ENCODE measurements around the gene FDX2.
"Not testable (repeated sequence)": the region's sequence is repeated elsewhere in the genome, so short reads cannot be mapped to it uniquely, and the experiment has no call there.

The FDX2 gene

GRCh38 chr19:10283301-10284064 lies 32.3 kb downstream of the FDX2 start:
- no peak overlapping the region for H3K4ac ChIP-seq (ENCODE audit: low read depth in 1 of 2, low read length in 2 of 2)
- no peak overlapping the region for H2BK12ac ChIP-seq (ENCODE audit: low read length in 2 of 2)
- no peak overlapping the region for H4K91ac ChIP-seq (ENCODE audit: low read length)
- H3K9me3 ChIP-seq (ENCODE audit: control insufficient read depth, low read length) = no peaks in the 10 kb centered on the region
- no peak overlapping the region for H2AK5ac ChIP-seq (ENCODE audit: low read length, severe bottlenecking)
- no peak overlapping the region for H3K9ac ChIP-seq (ENCODE audit: low read length)
- no peak overlapping the region for H4K8ac ChIP-seq (ENCODE audit: low read length)
- WGBS = 79% methylated on average over 23 of the region's 23 CpGs
- H2AFZ ChIP-seq (ENCODE audit: low read depth, low read length) = no peak overlapping the region
- no peak overlapping the region for H3K4me3 ChIP-seq (ENCODE audit: insufficient read depth in 1 of 2, low read depth in 1 of 2, low read length in 2 of 2)
- peaks cover 13% of the 10 kb centered on the region for H3K4me1 ChIP-seq (ENCODE audit: control insufficient read depth, insufficient read depth, low read depth, low read length)
- no peak overlapping the region for H2BK120ac ChIP-seq (ENCODE audit: low read depth, low read length)
- H3K23ac ChIP-seq (ENCODE audit: low read length in 2 of 2) = no peak overlapping the region
- DNase-seq = no peak
- H2BK15ac ChIP-seq (ENCODE audit: low read depth, poor library complexity, severe bottlenecking) = no peak overlapping the region
- H3K18ac ChIP-seq (ENCODE audit: low read depth in 1 of 2, low read length in 2 of 2) = no peak overlapping the region
- peaks cover 16 to 27% of the 10 kb centered on the region in 2 experiments for H3K27me3 ChIP-seq (ENCODE audit: control insufficient read depth in 1 of 2, insufficient read depth in 1 of 2, low read length in 2 of 2)
- no peak overlapping the region for H3K14ac ChIP-seq (ENCODE audit: low read length in 2 of 2)
- H3K4me2 ChIP-seq (ENCODE audit: low read length, poor library complexity, severe bottlenecking) = no peak overlapping the region
- H2BK5ac ChIP-seq (ENCODE audit: low read depth, low read length, poor library complexity, severe bottlenecking) = no peak overlapping the region
- no peaks in the 10 kb centered on the region for H3K79me1 ChIP-seq (replicated peaks; ENCODE audit: low read length, poor library complexity, severe bottlenecking)
- H3K36me3 ChIP-seq (ENCODE audit: control insufficient read depth in 1 of 2, insufficient read depth in 2 of 2, low read depth in 1 of 2, low read length in 2 of 2) = peaks cover 25 to 45% of the 10 kb centered on the region in 2 experiments
- no peak overlapping the region for H3K27ac ChIP-seq (ENCODE audit: low read length, poor library complexity, severe bottlenecking)

- not testable (repeated sequence) for H3K9ac ChIP-seq (ENCODE audit: low read length); DNase-seq
Measured at GRCh38 chr19:10282043-10282442, 33.8 kb downstream of the FDX2 start.

GRCh38 chr19:10279737-10280442 lies 35.9 kb downstream of the FDX2 start:
- H4K8ac ChIP-seq (ENCODE audit: low read length) = no peak overlapping the region
- H3K14ac ChIP-seq (ENCODE audit: low read length in 2 of 2) = no peak overlapping the region
- no peak overlapping the region for H2BK120ac ChIP-seq (ENCODE audit: low read depth, low read length)
- WGBS = 89% methylated on average over 5 of the region's 5 CpGs
- H3K79me1 ChIP-seq (replicated peaks; ENCODE audit: low read length, poor library complexity, severe bottlenecking) = no peaks in the 10 kb centered on the region
- H3K4ac ChIP-seq (ENCODE audit: low read depth in 1 of 2, low read length in 2 of 2) = no peak overlapping the region
- H2AK5ac ChIP-seq (ENCODE audit: low read length, severe bottlenecking) = no peak overlapping the region
- no peak overlapping the region for H3K23ac ChIP-seq (ENCODE audit: low read length in 2 of 2)
- no peak overlapping the region for H3K4me3 ChIP-seq (ENCODE audit: insufficient read depth in 1 of 2, low read depth in 1 of 2, low read length in 2 of 2)
- no peak overlapping the region for H2AFZ ChIP-seq (ENCODE audit: low read depth, low read length)
- H3K9me3 ChIP-seq (ENCODE audit: control insufficient read depth, low read length) = no peaks in the 10 kb centered on the region
- no peaks in the 10 kb centered on the region for H3K27me3 ChIP-seq (ENCODE audit: control insufficient read depth in 1 of 2, insufficient read depth in 1 of 2, low read length in 2 of 2)
- no peak overlapping the region for H3K27ac ChIP-seq (ENCODE audit: low read length, poor library complexity, severe bottlenecking)
- H2BK15ac ChIP-seq (ENCODE audit: low read depth, poor library complexity, severe bottlenecking) = no peak overlapping the region
- peaks cover 3% of the 10 kb centered on the region for H3K4me1 ChIP-seq (ENCODE audit: control insufficient read depth, insufficient read depth, low read depth, low read length)
- no peak overlapping the region for H4K91ac ChIP-seq (ENCODE audit: low read length)
- H2BK12ac ChIP-seq (ENCODE audit: low read length in 2 of 2) = no peak overlapping the region
- no peak for DNase-seq
- H3K4me2 ChIP-seq (ENCODE audit: low read length, poor library complexity, severe bottlenecking) = no peak overlapping the region
- no peak overlapping the region for H2BK5ac ChIP-seq (ENCODE audit: low read depth, low read length, poor library complexity, severe bottlenecking)
- no peak overlapping the region for H3K9ac ChIP-seq (ENCODE audit: low read length)
- peaks cover 29 to 44% of the 10 kb centered on the region in 2 experiments for H3K36me3 ChIP-seq (ENCODE audit: control insufficient read depth in 1 of 2, insufficient read depth in 2 of 2, low read depth in 1 of 2, low read length in 2 of 2)
- H3K18ac ChIP-seq (ENCODE audit: low read depth in 1 of 2, low read length in 2 of 2) = no peak overlapping the region

More at GRCh38 chr19:10282043-10282442, 33.8 kb downstream of the FDX2 start:
- not testable (repeated sequence) for H3K4me2 ChIP-seq (ENCODE audit: low read length, poor library complexity, severe bottlenecking); H3K18ac ChIP-seq (ENCODE audit: low read depth in 1 of 2, low read length in 2 of 2); H3K27ac ChIP-seq (ENCODE audit: low read length, poor library complexity, severe bottlenecking); H3K4me3 ChIP-seq (ENCODE audit: insufficient read depth in 1 of 2, low read depth in 1 of 2, low read length in 2 of 2); H3K4me1 ChIP-seq (ENCODE audit: control insufficient read depth, insufficient read depth, low read depth, low read length); H3K79me1 ChIP-seq (replicated peaks; ENCODE audit: low read length, poor library complexity, severe bottlenecking); H2BK5ac ChIP-seq (ENCODE audit: low read depth, low read length, poor library complexity, severe bottlenecking); H3K4ac ChIP-seq (ENCODE audit: low read depth in 1 of 2, low read length in 2 of 2); H4K8ac ChIP-seq (ENCODE audit: low read length); H2AK5ac ChIP-seq (ENCODE audit: low read length, severe bottlenecking); H2AFZ ChIP-seq (ENCODE audit: low read depth, low read length); H2BK120ac ChIP-seq (ENCODE audit: low read depth, low read length); H2BK12ac ChIP-seq (ENCODE audit: low read length in 2 of 2); H2BK15ac ChIP-seq (ENCODE audit: low read depth, poor library complexity, severe bottlenecking); H3K14ac ChIP-seq (ENCODE audit: low read length in 2 of 2); H4K91ac ChIP-seq (ENCODE audit: low read length); H3K23ac ChIP-seq (ENCODE audit: low read length in 2 of 2); H3K9me3 ChIP-seq (ENCODE audit: control insufficient read depth, low read length)
- WGBS = 98% methylated on average over 5 of the region's 5 CpGs
- peaks cover 30 to 52% of the 10 kb centered on the region in 2 experiments for H3K36me3 ChIP-seq (ENCODE audit: control insufficient read depth in 1 of 2, insufficient read depth in 2 of 2, low read depth in 1 of 2, low read length in 2 of 2)
- peaks cover 2 to 13% of the 10 kb centered on the region in 2 experiments for H3K27me3 ChIP-seq (ENCODE audit: control insufficient read depth in 1 of 2, insufficient read depth in 1 of 2, low read length in 2 of 2)

- no peak overlapping the region for H3K4me3 ChIP-seq (ENCODE audit: insufficient read depth in 1 of 2, low read depth in 1 of 2, low read length in 2 of 2)
- H3K14ac ChIP-seq (ENCODE audit: low read length in 2 of 2) = no peak overlapping the region
- no peak overlapping the region for H3K9ac ChIP-seq (ENCODE audit: low read length)
- no peak overlapping the region for H4K91ac ChIP-seq (ENCODE audit: low read length)
- H3K79me1 ChIP-seq (replicated peaks; ENCODE audit: low read length, poor library complexity, severe bottlenecking) = no peaks in the 10 kb centered on the region
- peaks cover 3% of the 10 kb centered on the region for H3K4me1 ChIP-seq (ENCODE audit: control insufficient read depth, insufficient read depth, low read depth, low read length)
- H2BK12ac ChIP-seq (ENCODE audit: low read length in 2 of 2) = no peak overlapping the region
- H3K4ac ChIP-seq (ENCODE audit: low read depth in 1 of 2, low read length in 2 of 2) = no peak overlapping the region
- no peak overlapping the region for H2AFZ ChIP-seq (ENCODE audit: low read depth, low read length)
- no peak overlapping the region for H3K4me2 ChIP-seq (ENCODE audit: low read length, poor library complexity, severe bottlenecking)
- H2BK120ac ChIP-seq (ENCODE audit: low read depth, low read length) = no peak overlapping the region
- no peak overlapping the region for H2AK5ac ChIP-seq (ENCODE audit: low read length, severe bottlenecking)
- WGBS = 98% methylated on average over 1 of the region's 1 CpG
- peaks cover 24 to 40% of the 10 kb centered on the region in 2 experiments for H3K36me3 ChIP-seq (ENCODE audit: control insufficient read depth in 1 of 2, insufficient read depth in 2 of 2, low read depth in 1 of 2, low read length in 2 of 2)
- no peak overlapping the region for H3K23ac ChIP-seq (ENCODE audit: low read length in 2 of 2)
- no peaks in the 10 kb centered on the region for H3K27me3 ChIP-seq (ENCODE audit: control insufficient read depth in 1 of 2, insufficient read depth in 1 of 2, low read length in 2 of 2)
- H2BK5ac ChIP-seq (ENCODE audit: low read depth, low read length, poor library complexity, severe bottlenecking) = no peak overlapping the region
- no peak for DNase-seq
- no peak overlapping the region for H2BK15ac ChIP-seq (ENCODE audit: low read depth, poor library complexity, severe bottlenecking)
- no peak overlapping the region for H3K18ac ChIP-seq (ENCODE audit: low read depth in 1 of 2, low read length in 2 of 2)
- H4K8ac ChIP-seq (ENCODE audit: low read length) = no peak overlapping the region
- no peak overlapping the region for H3K27ac ChIP-seq (ENCODE audit: low read length, poor library complexity, severe bottlenecking)
- H3K9me3 ChIP-seq (ENCODE audit: control insufficient read depth, low read length) = no peaks in the 10 kb centered on the region
Measured at GRCh38 chr19:10278935-10279334, 36.9 kb downstream of the FDX2 start.

Measured in mesenchymal stem cell (in vitro differentiated cells and primary cell).